GM18951 (cell line): Measurements from ENCODE around the gene NKIRAS1.

Experiments used
- POLR2A ChIP-seq: IDR thresholded peaks from 4 replicates; pipeline ENCODE4 v1.6.1; 2011; ENCODE audit warnings: mild to moderate bottlenecking; ENCODE audit not compliant: insufficient read length, insufficient read depth; ENCODE audit errors: extremely low read depth
- in situ Hi-C: fragments of 300-500 bp; cut with MboI; formaldehyde crosslinking; loops from one replicate; pipeline ENCODE4 v1.12.0; 2022; ENCODE audit warnings: low sequenced_read_pairs, mixed read lengths, inconsistent platforms; ENCODE audit not compliant: unreplicated experiment

Gene NKIRAS1

GRCh38 chr3:23916886-23917678 is at the start of gene NKIRAS1, which contains the start of gene RPL15:
Gene NKIRAS1, minus strand, starts transcription at chr3:23916990. Its CDS starts 6,086 bp downstream, at chr3:23910904.
Gene RPL15, plus strand, starts transcription at chr3:23917132. Its CDS starts 728 bp downstream, at chr3:23917860.
- TF ChIP-seq POLR2A = peak; percentile 99
- in situ Hi-C loops = no loop called here

DNA sequence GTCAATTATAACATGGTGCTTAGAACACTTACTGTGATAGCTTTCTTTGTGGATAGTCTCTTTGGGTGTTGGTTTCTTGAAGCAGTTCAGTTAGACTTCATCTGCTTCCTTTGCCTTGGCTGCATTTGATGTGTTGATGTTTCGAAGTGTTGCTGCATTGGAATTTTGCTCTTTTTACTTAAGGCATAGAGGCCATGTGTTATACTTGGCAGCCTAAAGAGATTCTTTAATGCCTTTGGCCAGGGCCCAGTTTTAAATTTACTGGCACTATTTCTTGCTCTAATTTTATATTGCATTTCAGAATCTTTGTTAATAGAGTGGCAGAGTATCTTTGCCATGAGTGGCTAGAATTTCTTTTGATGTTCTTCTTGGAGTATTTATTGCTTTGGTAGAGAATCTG is 49.5 kb upstream of the NKIRAS1 start:
- no peak for TF ChIP-seq POLR2A
- in situ Hi-C loops = no loop called here

DNA sequence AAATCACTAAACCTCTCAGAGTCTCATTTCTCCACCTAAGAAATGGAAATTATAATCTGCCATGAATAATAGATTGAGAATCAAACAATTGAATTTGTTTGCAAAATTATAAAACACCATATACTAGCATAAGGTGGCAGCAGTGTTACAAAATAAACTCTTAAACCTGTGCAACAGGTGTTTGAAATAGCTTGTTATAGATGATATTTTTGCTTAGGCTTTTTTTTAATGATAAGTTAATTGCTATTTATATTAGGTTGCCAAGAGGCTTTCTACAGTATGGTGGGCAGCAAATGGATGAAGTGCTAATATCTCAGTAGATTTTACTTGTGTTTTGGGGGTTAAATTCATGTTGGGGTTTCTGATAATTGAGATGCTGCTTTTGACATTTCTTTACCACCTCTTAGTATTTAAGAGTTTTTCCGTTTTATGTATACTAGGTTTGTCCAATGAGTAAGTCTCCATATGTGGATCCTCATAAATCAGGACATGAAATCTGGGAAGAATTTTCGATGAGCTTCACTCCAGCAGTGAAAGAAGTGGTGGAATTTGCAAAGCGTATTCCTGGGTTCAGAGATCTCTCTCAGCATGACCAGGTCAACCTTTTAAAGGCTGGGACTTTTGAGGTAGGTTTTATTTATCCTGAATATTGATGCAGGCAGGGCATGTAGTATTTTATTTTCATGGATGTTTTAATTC is 47.9 kb upstream of the NKIRAS1 start:
- no peak for TF ChIP-seq POLR2A
- in situ Hi-C loops = no loop called here

DNA sequence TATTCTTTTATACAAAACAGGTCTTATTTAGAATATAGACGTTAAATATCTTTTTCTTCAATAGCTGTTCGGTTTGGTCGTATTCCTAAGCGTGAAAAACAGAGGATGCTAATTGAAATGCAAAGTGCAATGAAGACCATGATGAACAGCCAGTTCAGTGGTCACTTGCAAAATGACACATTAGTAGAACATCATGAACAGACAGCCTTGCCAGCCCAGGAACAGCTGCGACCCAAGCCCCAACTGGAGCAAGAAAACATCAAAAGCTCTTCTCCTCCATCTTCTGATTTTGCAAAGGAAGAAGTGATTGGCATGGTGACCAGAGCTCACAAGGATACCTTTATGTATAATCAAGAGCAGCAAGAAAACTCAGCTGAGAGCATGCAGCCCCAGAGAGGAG is 45.1 kb upstream of the NKIRAS1 start:
- no peak for TF ChIP-seq POLR2A
- in situ Hi-C loops = no loop called here

DNA sequence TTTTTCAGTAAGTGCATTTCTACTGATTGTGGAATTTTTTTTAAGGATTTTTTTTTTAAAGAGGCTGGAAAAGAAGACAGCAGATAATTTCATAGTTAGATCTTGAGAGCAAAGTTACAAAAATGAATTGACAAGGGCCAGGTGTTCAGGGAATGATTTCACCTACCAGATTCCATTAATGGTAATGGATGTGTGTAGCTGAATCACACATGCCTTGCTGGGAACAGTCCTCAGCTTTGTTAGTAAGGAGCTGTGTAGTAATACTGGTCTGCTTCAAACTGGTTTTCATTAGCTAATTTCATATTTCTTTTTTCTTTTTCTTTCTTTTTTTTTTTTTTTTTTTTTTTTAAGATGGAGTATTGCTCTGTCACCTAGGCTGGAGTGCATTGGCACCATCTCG is 44.3 kb upstream of the NKIRAS1 start:
- no peak for TF ChIP-seq POLR2A
- in situ Hi-C loops = no loop called here

GRCh38 chr3:23960649-23961048 is 43.9 kb upstream of the NKIRAS1 start:
- no peak for TF ChIP-seq POLR2A
- in situ Hi-C loops = no loop called here

DNA sequence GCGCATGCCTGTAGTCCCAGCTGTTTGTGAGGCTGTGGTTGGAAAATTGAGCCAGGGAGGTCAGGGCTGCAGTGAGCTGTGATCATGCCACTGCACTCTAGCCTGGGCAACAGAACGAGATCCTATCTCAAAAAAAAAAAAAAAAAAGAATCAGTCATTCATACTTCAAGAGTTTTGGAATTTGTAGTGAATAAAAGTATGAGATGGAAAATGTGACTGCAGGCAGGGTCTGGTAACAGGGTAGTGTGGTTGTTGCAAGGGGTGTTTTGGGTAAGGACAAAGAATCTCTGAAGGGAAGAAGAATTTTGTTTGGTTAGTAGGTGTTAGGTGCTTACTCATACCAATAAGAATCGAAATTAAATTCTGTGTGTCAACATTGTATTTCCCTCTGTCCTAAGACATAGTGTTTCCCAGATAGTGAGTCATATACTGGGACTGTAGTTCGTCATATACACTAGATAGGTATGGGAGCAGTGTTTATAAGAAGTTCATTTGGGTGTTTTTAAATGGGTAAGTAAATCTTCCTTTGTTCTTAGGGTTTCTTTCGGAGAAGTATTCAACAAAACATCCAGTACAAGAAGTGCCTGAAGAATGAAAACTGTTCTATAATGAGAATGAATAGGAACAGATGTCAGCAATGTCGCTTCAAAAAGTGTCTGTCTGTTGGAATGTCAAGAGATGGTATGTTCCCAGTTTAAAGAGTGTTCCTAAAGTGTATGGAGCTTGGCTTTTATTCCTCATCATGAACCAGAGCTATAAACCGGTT is 42.5 kb upstream of the NKIRAS1 start:
- in situ Hi-C loops = no loop called here
- TF ChIP-seq POLR2A = no peak

DNA sequence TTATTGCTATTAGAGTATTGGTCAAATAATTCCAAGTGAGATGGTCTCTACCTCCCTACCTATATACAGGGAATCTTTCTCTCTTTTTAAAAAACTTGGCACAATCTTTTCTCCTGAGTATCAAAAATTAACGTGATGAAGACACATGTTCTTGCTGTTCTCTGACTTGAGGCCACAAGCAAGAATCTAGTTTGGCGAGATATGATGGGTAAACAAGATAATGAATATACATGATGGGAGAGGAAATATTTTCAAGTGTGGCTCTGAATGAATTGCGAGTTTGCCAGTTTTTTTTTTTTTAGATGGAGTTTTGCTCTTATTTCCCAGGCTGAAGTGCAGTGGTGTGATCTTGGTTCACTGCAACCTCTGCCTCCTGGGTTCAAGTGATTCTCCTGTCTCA is 39.9 kb upstream of the NKIRAS1 start:
- TF ChIP-seq POLR2A = no peak
- in situ Hi-C loops = no loop called here

DNA sequence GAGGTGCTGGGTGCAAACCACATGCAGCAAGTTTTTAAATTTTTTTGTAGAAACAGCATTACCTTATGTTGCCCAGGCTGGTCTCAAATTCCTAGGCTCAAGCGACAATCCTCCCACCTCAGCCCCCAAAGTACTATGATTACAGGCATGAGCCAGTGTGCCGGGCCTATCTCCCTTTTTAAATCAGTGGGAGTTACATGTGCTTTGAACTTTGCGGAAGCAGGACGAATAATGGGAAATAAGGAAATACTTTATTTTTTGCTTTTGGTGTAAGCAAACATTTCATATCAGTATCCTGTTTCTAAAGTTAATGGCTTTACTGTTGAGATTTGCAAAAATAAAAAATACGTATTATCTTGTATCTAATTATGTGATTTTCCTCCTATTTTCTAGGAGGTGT is 37.4 kb upstream of the NKIRAS1 start:
- in situ Hi-C loops = no loop called here
- no peak for TF ChIP-seq POLR2A

GRCh38 chr3:23953523-23953922 is 36.7 kb upstream of the NKIRAS1 start:
- no peak for TF ChIP-seq POLR2A
- in situ Hi-C loops = no loop called here

DNA sequence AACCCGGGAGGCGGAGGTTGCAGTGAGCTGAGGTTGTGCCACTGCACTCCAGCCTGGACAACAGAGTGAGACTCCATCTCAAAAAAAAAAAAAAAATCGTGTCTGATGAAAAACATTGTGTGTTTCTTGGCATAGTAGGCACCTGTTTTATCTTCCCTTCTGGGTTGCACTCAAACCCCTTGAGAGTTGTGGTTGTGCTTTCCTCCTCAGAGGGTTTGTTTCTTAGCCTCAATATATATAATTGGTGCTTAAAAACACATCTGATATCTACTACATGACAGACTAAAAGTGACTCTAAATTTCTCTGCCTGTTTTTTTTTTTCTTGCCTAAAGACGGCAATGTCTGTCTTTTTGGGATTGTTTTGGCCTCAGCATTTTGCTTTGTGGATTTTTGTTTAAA is 35.9 kb upstream of the NKIRAS1 start:
- in situ Hi-C loops = no loop called here
- TF ChIP-seq POLR2A = no peak

GRCh38 chr3:23950293-23950692 is 33.5 kb upstream of the NKIRAS1 start:
- TF ChIP-seq POLR2A = no peak
- in situ Hi-C loops = no loop called here

DNA sequence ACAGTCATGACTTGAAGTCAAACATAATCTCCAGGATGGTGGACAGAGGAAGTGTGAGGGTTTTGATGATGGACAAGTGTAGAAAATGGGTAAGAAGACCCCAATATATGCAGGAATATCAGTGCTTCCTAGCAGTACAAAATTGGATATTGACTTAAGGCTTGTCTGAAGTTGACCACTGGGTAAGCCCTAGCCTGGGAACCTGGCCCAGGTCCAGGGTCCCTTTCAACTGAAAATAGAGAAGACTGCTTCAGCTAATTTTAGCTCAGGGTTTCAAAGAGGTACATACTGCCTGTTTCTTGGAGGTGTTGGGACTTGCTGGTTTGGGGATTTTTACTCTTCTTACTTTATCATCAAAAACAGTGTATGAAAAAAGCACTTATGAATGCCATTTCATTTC is 33.0 kb upstream of the NKIRAS1 start:
- in situ Hi-C loops = no loop called here
- no peak for TF ChIP-seq POLR2A
